ENCODE results near the gene DPY19L2. TPM values are rescaled to one million over a fixed set of nuclear protein-coding genes. Genes with fewer than 3 reads are reported as not detected.

Gene DPY19L2
- polyA plus RNA-seq, 1 experiment: 7.8 TPM

GRCh38 chr12:63525831-63526230, 142.5 kb downstream of the DPY19L2 start:
- no peak overlapping the region for H3K4me3 ChIP-seq (ENCODE audit: low read depth, low read length)

GRCh38 chr12:63521706-63522105, 146.6 kb downstream of the DPY19L2 start:
- no peak for TF ChIP-seq CTCF (IDR thresholded peaks at IDR 0.05; ENCODE audit: low read depth, low read length)
- CTCF ChIA-PET: no interaction called here
- Histone ChIP-seq H3K27me3 (ENCODE audit: control insufficient read depth, insufficient read depth, low read length) (no peaks in the 10 kb centered on the region), H3K9me3 (ENCODE audit: control insufficient read depth, insufficient read depth, low read length) (no peaks in the 10 kb centered on the region), H3K4me3 (ENCODE audit: low read depth, low read length) (no peak overlapping the region), H3K27ac (ENCODE audit: low read depth, low read length) (no peak overlapping the region)
- POLR2A ChIA-PET: no interaction called here
- no peak for DNase-seq (ENCODE audit: low read depth, low spot score)

More at GRCh38 chr12:63525831-63526230, 142.5 kb downstream of the DPY19L2 start:
- no peak for DNase-seq (ENCODE audit: low read depth, low spot score)
- TF ChIP-seq CTCF (IDR thresholded peaks at IDR 0.05; ENCODE audit: low read depth, low read length): no peak
- H3K27me3 ChIP-seq (ENCODE audit: control insufficient read depth, insufficient read depth, low read length): no peaks in the 10 kb centered on the region
- CTCF ChIA-PET: no interaction called here
- POLR2A ChIA-PET: no interaction called here
- H3K27ac ChIP-seq (ENCODE audit: low read depth, low read length): no peak overlapping the region
- no peaks in the 10 kb centered on the region for H3K9me3 ChIP-seq (ENCODE audit: control insufficient read depth, insufficient read depth, low read length)

Other genes starting within 250 kb of the DPY19L2 start
- gene RXYLT1, start 111.4 kb upstream of the DPY19L2 start, polyA plus RNA-seq (2011; rRNA removed): 12.6 and 18.2 TPM in 2 replicates
- 21.6 and 24.9 TPM in 2 replicates for gene SRGAP1, start 176.2 kb upstream of the DPY19L2 start, polyA plus RNA-seq (2011; rRNA removed)